OCI-LY1 (cell line): ENCODE measurements around the gene PKNOX2.

ENCODE experiments used
- H2AFZ ChIP-seq: fragments of 200-600 bp; sonication (generic), shearing (Covaris generic); 2 replicates; pipeline ENCODE4 v1.6.0; 2014; ENCODE audit warnings: antibody characterized with exemption, mild to moderate bottlenecking, low read length
- H3F3A ChIP-seq: fragments of 200-600 bp; sonication (generic), shearing (Covaris generic); 2 replicates; pipeline ENCODE4 v1.6.0; 2014; ENCODE audit warnings: mild to moderate bottlenecking, antibody characterized with exemption, low read length, moderate library complexity; ENCODE audit not compliant: insufficient read depth
- H3K27ac ChIP-seq: fragments of 200-600 bp; sonication (generic); 2 replicates; pipeline ENCODE4 v1.5.1; 2014; ENCODE audit warnings: low read length, mixed run types, mild to moderate bottlenecking, low read depth; ENCODE audit not compliant: poor library complexity, severe bottlenecking
- H3K27me3 ChIP-seq: fragments of 200-600 bp; sonication (generic); 2 replicates; pipeline ENCODE4 v1.6.0; 2014; ENCODE audit warnings: antibody characterized with exemption, mild to moderate bottlenecking, low read length, moderate library complexity; ENCODE audit not compliant: insufficient read depth
- H3K36me3 ChIP-seq: fragments of 200-600 bp; sonication (generic); 2 replicates; pipeline ENCODE4 v1.6.1; 2014; ENCODE audit warnings: mild to moderate bottlenecking, antibody characterized with exemption, low read length, moderate library complexity, mixed read lengths; ENCODE audit not compliant: insufficient read depth
- H3K4me1 ChIP-seq: fragments of 200-600 bp; sonication (generic); 2 replicates; pipeline ENCODE4 v1.5.1; 2014; ENCODE audit warnings: mild to moderate bottlenecking, low read length, moderate library complexity; ENCODE audit not compliant: insufficient read depth, severe bottlenecking
- H3K4me2 ChIP-seq: fragments of 200-600 bp; sonication (generic), shearing (Covaris generic); 2 replicates; pipeline ENCODE4 v1.6.1; 2014; ENCODE audit warnings: low read length
- H3K4me3 ChIP-seq: fragments of 200-600 bp; sonication (generic); 2 replicates; pipeline ENCODE4 v1.5.1; 2014; ENCODE audit warnings: low read length, low read depth, mild to moderate bottlenecking, mixed read lengths; ENCODE audit not compliant: poor library complexity, severe bottlenecking
- H3K79me2 ChIP-seq: fragments of 200-600 bp; shearing (Covaris generic); 2 replicates; pipeline ENCODE4 v1.6.1; 2016; ENCODE audit warnings: mixed run types, low read length, mixed read lengths; ENCODE audit not compliant: insufficient read depth
- H3K9ac ChIP-seq: fragments of 200-600 bp; sonication (generic), shearing (Covaris generic); 2 replicates; pipeline ENCODE4 v1.6.1; 2014; ENCODE audit warnings: mild to moderate bottlenecking, low read length, mixed read lengths
- H3K9me2 ChIP-seq: fragments of 200-600 bp; sonication (generic), shearing (Covaris generic); 2 replicates; pipeline ENCODE4 v1.6.1; 2014; ENCODE audit warnings: low read depth, mild to moderate bottlenecking, low read length, mixed read lengths
- H3K9me3 ChIP-seq: fragments of 200-600 bp; shearing (Covaris generic); 2 replicates; pipeline ENCODE4 v1.6.1; 2014; ENCODE audit warnings: low read length, mixed read lengths
- H4K20me1 ChIP-seq: fragments of 200-600 bp; sonication (generic), shearing (Covaris generic); 2 replicates; pipeline ENCODE4 v1.6.0; 2016; ENCODE audit warnings: mild to moderate bottlenecking, low read length; ENCODE audit not compliant: insufficient read depth
- CTCF ChIP-seq: fragments of 200-600 bp; sonication (generic), shearing (Covaris generic); IDR thresholded peaks from 2 replicates; pipeline ENCODE4 v1.5.1; 2017; ENCODE audit warnings: mild to moderate bottlenecking, antibody characterized with exemption, low read length, moderate library complexity, mixed read lengths
- EZH2 ChIP-seq: fragments of 200-600 bp; sonication (generic), shearing (Covaris generic); IDR thresholded peaks from 2 replicates; pipeline ENCODE4 v1.8.0; 2017; ENCODE audit warnings: borderline replicate concordance, mixed run types, mild to moderate bottlenecking, antibody characterized with exemption, low read length, moderate library complexity, mixed read lengths

PKNOX2 gene

GRCh38 chr11:125250318-125251213, 86.0 kb downstream of the PKNOX2 start:
- H3K9me2 ChIP-seq = no peaks in the 10 kb centered on the region
- no peaks in the 10 kb centered on the region for H3K79me2 ChIP-seq
- no peak overlapping the region for H3K9ac ChIP-seq
- no peaks in the 10 kb centered on the region for H3K9me3 ChIP-seq
- TF ChIP-seq EZH2 = no peak
- TF ChIP-seq CTCF = no peak
- no peak overlapping the region for H3K27ac ChIP-seq
- H3K36me3 ChIP-seq = no peaks in the 10 kb centered on the region
- no peaks in the 10 kb centered on the region for H3K27me3 ChIP-seq
- H3K4me2 ChIP-seq = no peak overlapping the region
- no peak overlapping the region for H2AFZ ChIP-seq
- H3K4me1 ChIP-seq = no peaks in the 10 kb centered on the region
- H3F3A ChIP-seq = no peaks in the 10 kb centered on the region
- no peak overlapping the region for H3K4me3 ChIP-seq
- H4K20me1 ChIP-seq = no peaks in the 10 kb centered on the region

GRCh38 chr11:125251214-125251545, 86.6 kb downstream of the PKNOX2 start:
- Histone ChIP-seq H3K9me2 (no peaks in the 10 kb centered on the region), H3K27ac (no peak overlapping the region), H3K27me3 (no peaks in the 10 kb centered on the region), H3K4me3 (no peak overlapping the region), H3K9ac (no peak overlapping the region), H3K79me2 (no peaks in the 10 kb centered on the region), H4K20me1 (no peaks in the 10 kb centered on the region), H2AFZ (no peak overlapping the region), H3K9me3 (no peaks in the 10 kb centered on the region), H3K4me2 (no peak overlapping the region), H3F3A (no peaks in the 10 kb centered on the region), H3K36me3 (no peaks in the 10 kb centered on the region), H3K4me1 (no peaks in the 10 kb centered on the region)
- TF ChIP-seq CTCF (no peak), EZH2 (no peak)

DNA sequence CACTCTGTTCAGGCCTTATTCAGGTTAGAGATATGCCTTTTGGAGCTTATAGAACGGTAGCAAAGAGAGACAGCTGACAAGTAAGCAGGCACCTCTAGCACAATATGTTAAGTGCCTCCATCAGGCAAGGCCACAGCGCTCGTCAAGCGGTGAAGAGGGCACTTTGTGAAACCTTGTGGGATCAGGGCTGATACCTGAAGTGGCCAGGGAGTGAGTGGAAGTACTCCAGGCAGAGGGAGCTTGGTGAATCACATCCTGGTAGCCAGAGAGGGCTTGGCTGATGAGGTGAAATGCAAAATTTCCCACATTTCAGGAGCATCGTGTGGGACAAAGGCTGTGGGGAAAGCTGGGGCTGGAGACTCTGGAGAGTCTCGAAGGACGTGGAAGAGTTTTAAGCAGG, 87.4 kb downstream of the PKNOX2 start:
- Histone ChIP-seq H3K4me3 (no peak overlapping the region), H3K36me3 (no peaks in the 10 kb centered on the region), H3K79me2 (no peaks in the 10 kb centered on the region), H3F3A (no peaks in the 10 kb centered on the region), H3K27me3 (no peaks in the 10 kb centered on the region), H3K9ac (no peak overlapping the region), H3K27ac (no peak overlapping the region), H3K9me2 (no peaks in the 10 kb centered on the region), H3K4me2 (no peak overlapping the region), H2AFZ (no peak overlapping the region), H4K20me1 (no peaks in the 10 kb centered on the region), H3K4me1 (no peaks in the 10 kb centered on the region), H3K9me3 (no peaks in the 10 kb centered on the region)
- TF ChIP-seq EZH2 (no peak), CTCF (no peak)
